HepG2 (cell line): ENCODE results near the gene RAB5B. TPM values are rescaled to one million over a fixed set of nuclear protein-coding genes. Genes with fewer than 3 reads are reported as not detected.

Experiments
- AGO2 ChIP-seq: fragments of 200-400 bp; formaldehyde crosslinking; optimal IDR thresholded peaks from 2 replicates; pipeline ENCODE3; 2017; ENCODE audit warnings: mild to moderate bottlenecking, low read depth, low read length, moderate library complexity
- CBFB ChIP-seq: sonication (generic); formaldehyde crosslinking; IDR thresholded peaks from 2 replicates; pipeline ENCODE4 v1.4.0; 2020; ENCODE audit warnings: missing genetic modification reagents
- EP300 ChIP-seq, 3 experiments: sonication (generic) in 1 of 3; formaldehyde crosslinking in 1 of 3; IDR thresholded peaks; 2 replicates each; pipeline versions ENCODE4 v1.5.1 to v1.6.1; 2011 to 2020; ENCODE audit warnings: low read depth in 2 of 3, low read length in 2 of 3, borderline replicate concordance in 1 of 3, improper control_type of control experiment in 1 of 3, mild to moderate bottlenecking in 1 of 3, missing genetic modification reagents in 1 of 3, moderate library complexity in 1 of 3
- ETV6 ChIP-seq: sonication (generic); formaldehyde crosslinking; conservative IDR thresholded peaks from 2 replicates; pipeline ENCODE4 v1.4.0; 2020; ENCODE audit warnings: missing genetic modification reagents
- HDAC2 ChIP-seq: sonication (generic); formaldehyde crosslinking; IDR thresholded peaks from 2 replicates; pipeline ENCODE4 v1.4.0; 2020; ENCODE audit warnings: missing genetic modification reagents
- HNRNPH1 ChIP-seq: fragments of 200-400 bp; formaldehyde crosslinking; optimal IDR thresholded peaks from 2 replicates; pipeline ENCODE3; 2017; ENCODE audit warnings: mild to moderate bottlenecking, low read depth, low read length
- IRF1 ChIP-seq: sonication (generic); formaldehyde crosslinking; IDR thresholded peaks from 2 replicates; pipeline ENCODE4 v1.4.0; 2020; ENCODE audit warnings: low read depth, mild to moderate bottlenecking, missing genetic modification reagents
- ISX ChIP-seq: sonication (generic); formaldehyde crosslinking; conservative IDR thresholded peaks from 2 replicates; pipeline ENCODE4 v1.5.0; 2020; ENCODE audit warnings: missing genetic modification reagents
- KDM4B ChIP-seq: sonication (generic); formaldehyde crosslinking; IDR thresholded peaks from 2 replicates; pipeline ENCODE4 v1.4.0; 2020; ENCODE audit warnings: missing genetic modification reagents
- KLF9 ChIP-seq: IDR thresholded peaks from 2 replicates; pipeline ENCODE4 v1.6.1; 2016; ENCODE audit warnings: low read depth
- KMT2B ChIP-seq: IDR thresholded peaks from 2 replicates; pipeline ENCODE4 v1.6.1; 2016; ENCODE audit warnings: missing genetic modification reagents, missing compliant biosample characterization
- LCORL ChIP-seq, 2 experiments: fragments of 450-650 bp in 1 of 2; sonication (generic) in 1 of 2; formaldehyde crosslinking in 1 of 2; IDR thresholded peaks; 2 replicates each; pipeline versions ENCODE4 v1.5.0 to v1.6.1; 2017 to 2020; ENCODE audit warnings: antibody characterized with exemption in 1 of 2, missing genetic modification reagents in 1 of 2
- MED8 ChIP-seq: sonication (generic); formaldehyde crosslinking; IDR thresholded peaks from 2 replicates; pipeline ENCODE4 v1.8.1; 2023; ENCODE audit warnings: mild to moderate bottlenecking, missing genetic modification reagents; ENCODE audit not compliant: insufficient replicate concordance
- NFIB ChIP-seq: sonication (generic); formaldehyde crosslinking; IDR thresholded peaks from 2 replicates; pipeline ENCODE4 v1.9.0; 2021; ENCODE audit warnings: missing genetic modification reagents, mild to moderate bottlenecking, borderline replicate concordance
- SP1 ChIP-seq, 2 experiments: fragments of 450-650 bp in 1 of 2; sonication (generic) in 1 of 2; formaldehyde crosslinking in 1 of 2; IDR thresholded peaks; 2 replicates each; pipeline versions ENCODE4 v1.4.0 to v1.6.1; 2016 to 2020; ENCODE audit warnings: missing genetic modification reagents in 1 of 2
- SP140L ChIP-seq: sonication (generic); formaldehyde crosslinking; IDR thresholded peaks from 2 replicates; pipeline ENCODE4 v1.4.0; 2020; ENCODE audit warnings: missing genetic modification reagents, borderline replicate concordance
- TAF1 ChIP-seq: sonication (generic); formaldehyde crosslinking; IDR thresholded peaks from 2 replicates; pipeline ENCODE4 v1.4.0; 2020; ENCODE audit warnings: missing genetic modification reagents
- TEAD2 ChIP-seq: sonication (generic); formaldehyde crosslinking; IDR thresholded peaks from 2 replicates; pipeline ENCODE4 v1.9.0; 2021; ENCODE audit warnings: missing genetic modification reagents
- ZBTB33 ChIP-seq: sonication (generic); formaldehyde crosslinking; IDR thresholded peaks from 2 replicates; pipeline ENCODE4 v1.4.0; 2020; ENCODE audit warnings: missing genetic modification reagents
- ZFYVE20 ChIP-seq: sonication (generic); formaldehyde crosslinking; IDR thresholded peaks from 2 replicates; pipeline ENCODE4 v1.8.0; 2023; ENCODE audit warnings: low read depth, mild to moderate bottlenecking, moderate library complexity, missing genetic modification reagents, borderline replicate concordance
- ZMYM4 ChIP-seq: sonication (generic); formaldehyde crosslinking; IDR thresholded peaks from 2 replicates; pipeline ENCODE4 v1.8.1; 2023; ENCODE audit warnings: mild to moderate bottlenecking, missing genetic modification reagents
- ZNF280B ChIP-seq: sonication (generic); formaldehyde crosslinking; IDR thresholded peaks from 2 replicates; pipeline ENCODE4 v1.5.0; 2020; ENCODE audit warnings: missing genetic modification reagents, mild to moderate bottlenecking, borderline replicate concordance
- ZNF570 ChIP-seq: sonication (generic); formaldehyde crosslinking; IDR thresholded peaks from 2 replicates; pipeline ENCODE4 v1.4.0; 2020; ENCODE audit warnings: mild to moderate bottlenecking, missing genetic modification reagents, borderline replicate concordance
- polyA plus RNA-seq, 8 experiments: library from polyadenylated mRNA; depleted of rRNA in 3 of 8; stranded (reverse) in 7 of 8; unstranded in 1 of 8; fragments of >200 nt; fragmentation: Illumina TruSeq in 4 of 8; extraction: Trizol in 4 of 8; gene quantifications; 2 replicates each; pipeline versions ENCODE4 v1.2.1 to v1.2.3, GENCODE V29; 2011 to 2016; ENCODE audit warnings: low read depth in 4 of 8, missing spikeins in 1 of 8, mixed read lengths in 1 of 8; ENCODE audit not compliant: insufficient read depth in 1 of 8
- total RNA-seq, 5 experiments: library from RNA; depleted of rRNA; stranded (reverse); fragments of >200 nt; fragmentation: Illumina TruSeq; extraction: Trizol; gene quantifications; 2 replicates each; pipeline ENCODE4 v1.2.3, GENCODE V29; 2016; ENCODE audit warnings: low read depth in 1 of 5
- TF ChIP-seq, protein P1 (sequence below): sonication (generic); formaldehyde crosslinking; IDR thresholded peaks from 2 replicates; pipeline ENCODE4 v1.5.0; 2020; ENCODE audit warnings: mild to moderate bottlenecking, low read depth, missing genetic modification reagents, borderline replicate concordance

The RAB5B gene
- total and polyA plus RNA-seq, 2 of the 13 experiments (the other 11 are each of a cell fraction or from before 2014, with no cell fraction given) = 26.0 to 68.3 TPM

DNA sequence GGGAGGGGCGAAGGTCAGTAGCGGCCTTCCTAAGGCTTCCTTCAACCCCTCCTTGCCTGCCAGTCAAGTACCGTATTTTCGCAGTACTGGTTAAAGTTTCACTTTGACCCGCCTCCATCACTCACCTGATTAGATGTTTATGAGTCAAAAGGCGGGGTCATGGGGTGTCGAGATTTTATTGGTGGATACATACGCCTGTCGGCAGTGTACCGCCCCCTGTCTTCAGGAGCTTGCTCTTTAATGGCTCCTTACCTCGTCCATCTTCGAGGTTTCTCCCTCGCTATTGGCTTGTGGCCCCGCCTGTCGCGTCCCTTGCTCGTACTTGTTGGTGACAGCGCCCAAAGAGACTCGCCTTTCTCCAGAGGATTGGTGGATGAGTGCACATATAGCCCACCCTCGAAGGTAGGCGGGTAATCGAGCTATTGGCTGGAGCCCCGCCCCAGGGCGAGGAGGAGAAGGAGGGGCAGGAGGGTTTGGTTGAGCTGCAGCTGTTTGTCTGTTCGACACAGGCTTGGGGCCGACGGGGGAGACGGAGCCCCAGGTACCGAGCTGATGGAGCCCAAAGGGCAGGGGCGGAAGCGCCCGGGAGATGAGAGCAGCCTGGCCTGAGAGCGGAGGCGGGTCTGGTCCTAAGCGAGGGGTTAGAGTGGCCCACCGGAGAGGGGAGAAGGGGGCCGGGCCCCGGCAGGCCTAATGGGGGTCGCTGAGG lies at the start of gene RAB5B (continued):
- TF ChIP-seq IRF1 (no peak), TAF1 (CRISPR knock-in tag) (peak; percentile 93), ZFYVE20 (no peak), ETV6 (peak; percentile 84), AGO2 (peak; percentile 75), ZNF280B (CRISPR knock-in tag) (peak; percentile 88; the same call in 1 of the 2 replicates), MED8 (CRISPR knock-in tag) (peak; percentile 92), LCORL (IDR thresholded peaks at IDR 0.05) (no peak), LCORL (CRISPR knock-in tag; IDR thresholded peaks at IDR 0.05) (0 out of 2 replicates have a peak, but pooled peaks have one; percentile 26), KLF9 (no peak), CBFB (peak; percentile 51; the same call in 1 of the 2 replicates), KMT2B (CRISPR knock-in tag) (peak; percentile 80), ISX (no peak), TEAD2 (CRISPR knock-in tag) (no peak), HDAC2 (peak; percentile 52; the same call in 1 of the 2 replicates), ZBTB33 (CRISPR knock-in tag) (0 out of 2 replicates have a peak, but pooled peaks have one; percentile 4), NFIB (CRISPR knock-in tag) (no peak), ZMYM4 (CRISPR knock-in tag) (peak; percentile 84), SP140L (no peak), SP1 (IDR thresholded peaks at IDR 0.05) (peak; percentile 88), SP1 (CRISPR knock-in tag; IDR thresholded peaks at IDR 0.05) (peak; percentile 93), EP300 (IDR thresholded peaks at IDR 0.05; ENCODE audit: low read depth in 2 of 2, low read length in 2 of 2) (no peak), EP300 (CRISPR knock-in tag; IDR thresholded peaks at IDR 0.05; ENCODE audit: borderline replicate concordance) (no peak), ZNF570 (CRISPR knock-in tag) (peak; percentile 90; the same call in 1 of the 2 replicates), HNRNPH1 (peak; percentile 58), KDM4B (CRISPR knock-in tag) (no peak)
- TF ChIP-seq, protein P1, sequence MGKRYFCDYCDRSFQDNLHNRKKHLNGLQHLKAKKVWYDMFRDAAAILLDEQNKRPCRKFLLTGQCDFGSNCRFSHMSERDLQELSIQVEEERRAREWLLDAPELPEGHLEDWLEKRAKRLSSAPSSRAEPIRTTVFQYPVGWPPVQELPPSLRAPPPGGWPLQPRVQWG (CRISPR knock-in tag) = no peak
